HG02678 (cell line): ENCODE data around the gene FGA.

Experiments
- ATAC-seq: cut with Tn5 transposase; IDR thresholded peaks from one replicate; pipeline ENCODE4 v1.9.1; 2021; ENCODE audit warnings: mild to moderate bottlenecking, moderate library complexity; ENCODE audit not compliant: unreplicated experiment

FGA gene

DNA sequence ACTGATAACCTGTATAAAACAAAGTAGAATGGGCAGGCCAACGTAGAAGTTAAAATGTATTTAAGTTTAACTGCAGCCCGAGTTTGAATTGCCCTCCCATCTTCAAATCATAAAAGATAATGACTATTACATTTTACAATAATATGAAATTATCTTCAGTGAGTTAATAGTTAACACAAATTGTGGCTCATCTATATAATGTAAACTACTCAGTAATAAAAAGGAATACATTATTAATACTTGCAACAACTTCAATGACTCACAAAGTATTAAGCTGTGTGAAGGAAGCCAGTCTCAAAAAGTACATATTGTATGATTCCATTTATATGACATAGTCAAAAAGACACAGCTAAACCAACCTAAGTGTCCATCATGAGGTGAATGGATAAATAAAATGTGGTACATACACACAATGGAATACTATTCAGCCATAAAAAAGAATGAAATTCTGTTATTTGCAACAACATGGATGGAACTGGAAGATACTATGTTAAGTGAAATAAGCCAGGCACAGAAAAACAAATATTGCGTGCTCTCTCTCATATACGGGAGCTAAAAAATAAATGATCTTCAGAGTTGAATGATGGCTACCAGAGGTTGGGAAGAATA, 48.2 kb downstream of the FGA start:
- ATAC-seq = no peak
